T-cell (primary cell): ENCODE data around the gene RPRML. TPM values are rescaled to one million over a fixed set of nuclear protein-coding genes. Genes with fewer than 3 reads are reported as not detected.
"Not testable (repeated sequence)": the region's sequence is repeated elsewhere in the genome, so short reads cannot be mapped to it uniquely, and the experiment has no call there.

Experiments
- ATAC-seq, 4 experiments: fragments of 200-7000 bp in 3 of 4; fragments of 150-1000 bp in 1 of 4; cut with Tn5 transposase; replicated peaks in 1 of 4; 1 replicate in 3 of 4; 2 replicates in 1 of 4; pipeline ENCODE4 v1.10.0; 2021; ENCODE audit warnings: moderate library complexity in 3 of 4, mild to moderate bottlenecking in 2 of 4, moderate number of reproducible peaks in 1 of 4
- CTCF ChIA-PET, 2 donors: fragments of 300-600 bp; sonication (Branson Sonifier 250); formaldehyde crosslinking; loops; one replicate each; lab custom pipeline; 2022; ENCODE audit warnings: antibody characterized with exemption in 2 of 2; lab: Charles Lee
- POLR2A ChIA-PET, 2 donors: fragments of 300-600 bp; sonication (Branson Sonifier 250); formaldehyde crosslinking; loops; one replicate each; lab custom pipeline; 2022; ENCODE audit warnings: antibody characterized with exemption in 2 of 2; lab: Charles Lee
- DNase-seq, 35 experiments: peaks; one replicate each; pipeline versions ENCODE4 v3.0.0 to v3.0.0-alpha.2; 2013 to 2023
- H3K27ac ChIP-seq: one replicate; pipeline ENCODE4 v1.5.1; 2013; ENCODE audit warnings: low read length
- H3K27me3 ChIP-seq, 2 experiments: replicated peaks in 1 of 2; 1 replicate in 1 of 2; 2 replicates in 1 of 2; pipeline versions ENCODE4 v1.6.1 to v1.7.0; 2013; ENCODE audit warnings: low read length in 1 of 2, mixed read lengths in 1 of 2; ENCODE audit not compliant: control insufficient read depth in 2 of 2, insufficient read depth in 2 of 2; ENCODE audit errors: extremely low read depth in 1 of 2
- H3K36me3 ChIP-seq, 2 donors: 1 replicate in 1 of 2; 2 replicates in 1 of 2; pipeline versions ENCODE4 v1.6.1 to v1.7.0; 2013; ENCODE audit warnings: low read length in 1 of 2; ENCODE audit not compliant: control insufficient read depth in 2 of 2, insufficient read depth in 1 of 2; ENCODE audit errors: extremely low read depth in 1 of 2
- H3K4me1 ChIP-seq, 2 experiments: 1 replicate in 1 of 2; 2 replicates in 1 of 2; pipeline versions ENCODE4 v1.6.1 to v1.7.0; 2013; ENCODE audit warnings: low read length in 2 of 2, mixed read lengths in 1 of 2; ENCODE audit not compliant: insufficient read depth in 2 of 2, control insufficient read depth in 1 of 2; ENCODE audit errors: extremely low read depth in 1 of 2
- H3K4me3 ChIP-seq, 2 donors: 1 replicate in 1 of 2; 2 replicates in 1 of 2; pipeline versions ENCODE4 v1.5.1 to v1.7.0; 2013; ENCODE audit warnings: mild to moderate bottlenecking in 2 of 2, low read length in 1 of 2, moderate library complexity in 1 of 2; ENCODE audit not compliant: control insufficient read depth in 1 of 2; ENCODE audit errors: extremely low read depth in 1 of 2
- H3K9me3 ChIP-seq: 2 replicates; pipeline ENCODE4 v1.7.0; 2013
- H3K27ac Mint-ChIP-seq, 2 donors: one replicate each; pipeline ENCODE4 v1.8.0; 2020 to 2021; ENCODE audit warnings: mild to moderate bottlenecking in 2 of 2, mixed read lengths in 2 of 2
- H3K27me3 Mint-ChIP-seq, 2 donors: one replicate each; pipeline ENCODE4 v1.8.0; 2021 to 2022; ENCODE audit warnings: mixed read lengths in 2 of 2
- H3K36me3 Mint-ChIP-seq: one replicate; pipeline ENCODE4 v1.8.0; 2021; ENCODE audit warnings: mixed read lengths
- H3K4me1 Mint-ChIP-seq, 3 donors: one replicate each; pipeline ENCODE4 v1.8.0; 2020 to 2022; ENCODE audit warnings: mixed read lengths in 3 of 3, mild to moderate bottlenecking in 1 of 3
- H3K4me3 Mint-ChIP-seq, 3 donors: one replicate each; pipeline ENCODE4 v1.8.0; 2020 to 2022; ENCODE audit warnings: mild to moderate bottlenecking in 3 of 3, mixed read lengths in 3 of 3, moderate library complexity in 3 of 3
- H3K9me3 Mint-ChIP-seq, 3 donors: one replicate each; pipeline ENCODE4 v1.8.0; 2020 to 2022; ENCODE audit warnings: mixed read lengths in 3 of 3
- WGBS: methylation state at CpG from one replicate; pipeline ENCODE4 v1.1.5; 2013; ENCODE audit warnings: missing lambda C conversion rate; ENCODE audit not compliant: insufficient coverage; 5-methylcytosine and 5-hydroxymethylcytosine counted together
- total RNA-seq, 35 experiments: library from RNA in 6 of 35; stranded (reverse) in 6 of 35; fragments of 120-200 nt in 1 of 35; gene quantifications; one replicate each; pipeline versions ENCODE4 v1.2.1 to v1.2.4 and lab custom pipeline; 2013 to 2026

Gene RPRML
- total RNA-seq, 5 donors from 2014 or later (not counting 1 experiment from before 2014, with no cell fraction given), result not detected

- ATAC-seq, H3K27ac Mint-ChIP-seq, H3K4me3 ChIP-seq, POLR2A ChIA-PET, H3K9me3 Mint-ChIP-seq, H3K27me3 Mint-ChIP-seq, H3K9me3 ChIP-seq, H3K27me3 ChIP-seq, H3K4me3 Mint-ChIP-seq, DNase-seq, H3K4me1 ChIP-seq, H3K36me3 Mint-ChIP-seq, H3K27ac ChIP-seq, CTCF ChIA-PET, H3K36me3 ChIP-seq, H3K4me1 Mint-ChIP-seq: not testable (repeated sequence)
- no CpG with 5 or more reads among the region's 5 CpGs for WGBS
Measured at GRCh38 chr17:47003864-47004263, 24.8 kb upstream of the RPRML start.

DNA sequence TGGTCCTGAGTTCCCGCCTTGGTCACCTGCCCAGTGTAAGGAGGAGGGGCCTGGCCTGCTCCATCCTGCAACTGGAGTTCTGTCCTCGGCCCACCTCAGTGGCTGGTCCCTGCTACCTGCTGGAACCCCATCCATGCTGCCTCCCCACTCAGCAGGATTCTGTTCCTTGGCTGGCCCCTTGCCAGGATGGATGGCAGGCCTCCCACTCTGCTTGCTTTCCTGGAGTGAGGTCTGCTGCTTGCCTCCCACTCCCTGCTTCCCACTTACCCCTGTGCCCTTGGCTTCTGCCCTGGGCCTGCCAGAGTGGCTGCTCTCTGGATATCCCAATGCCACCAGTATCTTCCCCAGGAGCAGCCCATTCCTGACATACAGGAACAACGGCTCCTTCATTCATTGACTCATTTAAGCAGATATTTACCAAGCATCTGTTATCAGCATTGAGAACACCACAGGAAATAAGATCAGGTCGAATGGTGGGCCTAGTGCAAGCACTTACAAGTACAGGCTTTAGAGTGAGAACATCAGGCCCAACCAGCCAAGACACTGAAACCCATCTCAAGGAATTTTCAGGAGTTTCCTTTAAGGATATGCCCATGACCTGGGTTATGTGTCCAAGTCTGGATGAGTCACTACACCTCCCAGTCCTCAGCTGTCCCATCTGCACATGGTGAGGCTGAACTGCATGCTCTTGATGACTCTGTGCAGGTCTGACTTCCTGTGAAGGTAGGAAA, 17.0 kb upstream of the RPRML start:
- H3K27me3 Mint-ChIP-seq, result no peaks in the 10 kb centered on the region
- Histone ChIP-seq H3K9me3 (no peaks in the 10 kb centered on the region), H3K4me1 (peaks cover 0 to 4% of the 10 kb centered on the region in 2 experiments), H3K4me3 (no peak overlapping the region), H3K27ac (no peak overlapping the region), H3K36me3 (no peaks in the 10 kb centered on the region), H3K27me3 (no peaks in the 10 kb centered on the region)
- ChIA-PET CTCF (no interaction called here), POLR2A (no interaction called here)
- no peak overlapping the region for H3K27ac Mint-ChIP-seq
- peaks cover 0 to under 1% (median 0%) of the 10 kb centered on the region in 3 donors for H3K4me1 Mint-ChIP-seq
- no peaks in the 10 kb centered on the region for H3K36me3 Mint-ChIP-seq
- ATAC-seq (no peak), DNase-seq (no peak)
- no peaks in the 10 kb centered on the region for H3K9me3 Mint-ChIP-seq
- WGBS, result 65% methylated on average over 2 of the region's 4 CpGs
- no peak overlapping the region for H3K4me3 Mint-ChIP-seq

GRCh38 chr17:46994993-46995392, 15.9 kb upstream of the RPRML start:
- Histone ChIP-seq H3K9me3 (no peaks in the 10 kb centered on the region), H3K27ac (no peak overlapping the region), H3K36me3 (no peaks in the 10 kb centered on the region), H3K4me1 (no peaks in the 10 kb centered on the region), H3K27me3 (no peaks in the 10 kb centered on the region), H3K4me3 (no peak overlapping the region)
- no peak overlapping the region for H3K4me3 Mint-ChIP-seq
- ChIA-PET CTCF (no interaction called here), POLR2A (interaction anchor here in 1 of 2 donors (0.6 kb wide), 1 partner anchor 14 kb away, joined by 4 read pairs; no protein-coding TSS in a partner anchor)
- H3K9me3 Mint-ChIP-seq, result no peaks in the 10 kb centered on the region
- no peaks in the 10 kb centered on the region for H3K4me1 Mint-ChIP-seq
- H3K27ac Mint-ChIP-seq, result no peak overlapping the region
- no CpG with 5 or more reads among the region's 2 CpGs for WGBS
- no peaks in the 10 kb centered on the region for H3K27me3 Mint-ChIP-seq
- ATAC-seq (no peak), DNase-seq (no peak)
- H3K36me3 Mint-ChIP-seq, result no peaks in the 10 kb centered on the region

DNA sequence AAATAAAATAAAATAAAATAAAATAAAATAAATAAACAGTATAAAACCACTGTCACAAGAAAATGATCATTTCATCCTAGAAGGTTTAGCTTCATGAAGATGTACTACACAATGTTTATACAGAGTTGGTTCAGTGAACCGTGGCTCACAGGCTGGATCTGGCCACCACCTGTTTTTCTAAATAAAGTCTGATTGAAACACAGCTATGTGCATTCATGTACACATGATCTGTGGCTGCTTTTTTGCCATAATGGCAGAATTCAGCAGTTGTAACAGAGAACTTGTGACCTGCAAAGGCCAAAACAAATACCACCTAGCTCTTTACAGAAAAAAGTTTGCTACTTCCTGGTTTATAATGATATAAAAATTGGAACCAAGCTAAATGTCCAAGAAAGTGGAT, 12.6 kb upstream of the RPRML start:
- Histone ChIP-seq H3K27me3 (peaks cover 0 to 5% of the 10 kb centered on the region in 2 experiments), H3K27ac (no peak overlapping the region), H3K36me3 (no peaks in the 10 kb centered on the region), H3K4me1 (no peaks in the 10 kb centered on the region), H3K4me3 (no peak overlapping the region), H3K9me3 (no peaks in the 10 kb centered on the region)
- ATAC-seq (no peak), DNase-seq (no peak)
- POLR2A ChIA-PET, result no interaction called here
- Mint-ChIP-seq H3K27me3 (peaks cover 4 to 8% of the 10 kb centered on the region in 2 donors), H3K9me3 (no peaks in the 10 kb centered on the region), H3K36me3 (no peaks in the 10 kb centered on the region), H3K4me3 (no peak overlapping the region), H3K27ac (no peak overlapping the region), H3K4me1 (no peaks in the 10 kb centered on the region)
- WGBS, result no CpG with 5 or more reads among the region's 1 CpG
- CTCF ChIA-PET, result no interaction called here

DNA sequence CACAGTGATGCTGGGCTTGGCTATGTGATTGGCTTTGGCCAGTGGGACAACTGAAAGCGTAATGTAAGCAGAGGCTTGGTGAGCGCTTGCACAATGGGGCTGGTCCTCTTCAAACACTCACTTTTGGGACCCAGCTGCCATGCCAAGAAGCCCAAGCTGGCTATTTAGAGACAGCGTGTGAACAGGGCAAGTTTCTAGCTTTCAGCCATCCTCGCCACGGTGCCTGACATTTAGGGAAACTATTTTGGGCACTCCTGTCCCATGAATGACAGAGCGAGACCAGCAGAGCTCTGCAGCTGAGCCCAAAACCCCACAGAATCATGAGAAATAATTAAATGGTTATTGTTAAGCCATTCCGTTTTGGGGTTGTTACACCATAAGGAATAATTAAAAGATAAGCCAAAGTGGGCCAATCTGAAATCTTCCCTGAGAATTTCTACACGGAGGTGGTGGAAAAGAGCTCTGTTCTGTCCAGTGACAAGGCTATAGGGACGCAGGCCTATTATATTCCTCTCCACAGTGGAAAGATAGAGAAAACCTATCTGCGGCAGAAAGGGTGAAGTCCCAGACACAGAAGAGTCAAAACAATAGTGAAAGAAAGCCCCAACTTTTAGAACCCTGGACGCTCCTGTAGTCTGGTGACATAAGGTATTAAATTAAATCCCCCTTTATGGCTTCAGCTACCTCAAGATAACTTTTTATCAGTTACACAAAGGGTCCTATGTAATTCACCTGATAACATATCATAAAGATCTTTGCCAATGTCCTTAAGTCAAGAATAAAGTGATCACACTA, 10.8 kb upstream of the RPRML start:
- Mint-ChIP-seq H3K4me1 (no peaks in the 10 kb centered on the region), H3K27me3 (peaks cover 4 to 10% of the 10 kb centered on the region in 2 donors), H3K27ac (no peak overlapping the region), H3K36me3 (no peaks in the 10 kb centered on the region), H3K9me3 (no peaks in the 10 kb centered on the region), H3K4me3 (no peak overlapping the region)
- H3K4me1 ChIP-seq, result no peaks in the 10 kb centered on the region
- ChIA-PET CTCF (no interaction called here), POLR2A (no interaction called here)
- H3K27ac ChIP-seq, result no peak overlapping the region
- no peaks in the 10 kb centered on the region for H3K36me3 ChIP-seq
- peaks cover 0 to 5% of the 10 kb centered on the region in 2 experiments for H3K27me3 ChIP-seq
- DNase-seq (no peak), ATAC-seq (no peak)
- no peak overlapping the region for H3K4me3 ChIP-seq
- H3K9me3 ChIP-seq, result no peaks in the 10 kb centered on the region
- 60% methylated on average over 3 of the region's 11 CpGs for WGBS

DNA sequence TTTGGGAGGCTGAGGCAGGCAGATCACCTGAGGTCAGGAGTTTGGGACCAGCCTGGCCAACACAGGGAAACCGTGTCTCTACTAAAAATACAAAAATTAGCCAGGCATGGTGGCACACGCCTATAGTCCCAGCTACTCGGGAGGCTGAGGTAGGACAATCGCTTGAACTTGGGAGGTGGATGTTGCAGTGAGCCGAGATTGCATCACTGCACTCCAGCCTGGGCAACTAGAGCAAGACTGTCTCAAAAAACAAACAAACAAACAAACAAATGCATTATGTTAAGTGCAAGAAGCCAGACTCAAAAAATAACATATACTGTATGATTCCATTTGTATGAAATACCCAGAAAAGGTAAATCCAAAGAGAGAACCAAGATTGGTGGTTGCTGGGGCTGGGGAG, 8.9 kb upstream of the RPRML start:
- DNase-seq, H3K36me3 Mint-ChIP-seq, H3K27ac Mint-ChIP-seq, H3K4me3 ChIP-seq, H3K27me3 ChIP-seq, H3K27ac ChIP-seq, H3K9me3 ChIP-seq, H3K36me3 ChIP-seq, CTCF ChIA-PET, H3K4me1 ChIP-seq, H3K4me1 Mint-ChIP-seq, POLR2A ChIA-PET, ATAC-seq, H3K9me3 Mint-ChIP-seq, H3K4me3 Mint-ChIP-seq: not testable (repeated sequence)
- WGBS, result no CpG with 5 or more reads among the region's 5 CpGs
- H3K27me3 Mint-ChIP-seq, result peaks cover 4 to 10% of the 10 kb centered on the region in 2 donors
